CD4-positive, CD25-positive, alpha-beta regulatory T cell (primary cell): ENCODE results near the gene PLXNB2. TPM values are rescaled to one million over a fixed set of nuclear protein-coding genes. Genes with fewer than 3 reads are reported as not detected.

Experiments
- ATAC-seq, 2 donors: fragments of 150-1000 bp; cut with Tn5 transposase; one replicate each; pipeline ENCODE4 v1.10.0; 2021; ENCODE audit warnings: low read depth in 2 of 2, moderate number of reproducible peaks in 2 of 2, moderate library complexity in 1 of 2
- DNase-seq, 3 donors: peaks; one replicate each; pipeline versions ENCODE4 v3.0.0 to v3.0.0-alpha.2; 2012 to 2022; ENCODE audit warnings: mixed read lengths in 1 of 3
- H3K27ac ChIP-seq: one replicate; pipeline ENCODE4 v1.7.0; 2013; ENCODE audit warnings: mild to moderate bottlenecking, low read length; ENCODE audit not compliant: insufficient read depth, poor library complexity, severe bottlenecking
- H3K27me3 ChIP-seq: one replicate; pipeline ENCODE4 v1.7.0; 2013; ENCODE audit warnings: low read length; ENCODE audit not compliant: control insufficient read depth, insufficient read depth
- H3K36me3 ChIP-seq: one replicate; pipeline ENCODE4 v1.7.0; 2013; ENCODE audit warnings: mild to moderate bottlenecking, low read length, moderate library complexity; ENCODE audit not compliant: control insufficient read depth, insufficient read depth
- H3K4me1 ChIP-seq: 2 replicates; pipeline ENCODE4 v1.7.0; 2013; ENCODE audit warnings: mild to moderate bottlenecking, low read length; ENCODE audit not compliant: insufficient read depth, control insufficient read depth, poor library complexity, severe bottlenecking
- H3K4me3 ChIP-seq: one replicate; pipeline ENCODE4 v1.7.0; 2013; ENCODE audit warnings: low read depth, mild to moderate bottlenecking, low read length, moderate library complexity
- H3K9me3 ChIP-seq, 2 experiments: 1 replicate in 1 of 2; 2 replicates in 1 of 2; pipeline ENCODE4 v1.7.0; 2013; ENCODE audit warnings: low read length in 2 of 2, mild to moderate bottlenecking in 1 of 2, moderate library complexity in 1 of 2; ENCODE audit not compliant: control insufficient read depth in 2 of 2
- H3K27ac Mint-ChIP-seq, 3 donors: one replicate each; pipeline ENCODE4 v1.8.0; 2020 to 2022; ENCODE audit warnings: mild to moderate bottlenecking in 3 of 3, mixed read lengths in 3 of 3, moderate library complexity in 2 of 3
- H3K27me3 Mint-ChIP-seq: one replicate; pipeline ENCODE4 v1.8.0; 2022; ENCODE audit warnings: mild to moderate bottlenecking, mixed read lengths
- H3K36me3 Mint-ChIP-seq: one replicate; pipeline ENCODE4 v1.8.0; 2020; ENCODE audit warnings: mixed read lengths
- H3K4me1 Mint-ChIP-seq, 4 donors: one replicate each; pipeline ENCODE4 v1.8.0; 2020 to 2022; ENCODE audit warnings: mixed read lengths in 4 of 4, mild to moderate bottlenecking in 1 of 4
- H3K4me3 Mint-ChIP-seq, 4 donors: one replicate each; pipeline ENCODE4 v1.8.0; 2020 to 2022; ENCODE audit warnings: mild to moderate bottlenecking in 4 of 4, mixed read lengths in 4 of 4, moderate library complexity in 3 of 4
- H3K9me3 Mint-ChIP-seq, 7 donors: one replicate each; pipeline ENCODE4 v1.8.0; 2020 to 2022; ENCODE audit warnings: mixed read lengths in 7 of 7, mild to moderate bottlenecking in 3 of 7, moderate library complexity in 2 of 7
- polyA plus RNA-seq, 4 donors: library from polyadenylated mRNA; unstranded; fragments of 300-500 nt; fragmentation: Illumina TruSeq; gene quantifications; one replicate each; pipeline ENCODE4 v1.2.3, GENCODE V29; 2021
- total RNA-seq: library from RNA; stranded (reverse); gene quantifications from one replicate; pipeline ENCODE4 v1.2.3, GENCODE V29; 2022

The PLXNB2 gene
- total and polyA plus RNA-seq, 5 donors from 2014 or later: 0.36 to 3.7 (median 0.55) TPM; not detected in 1

- ATAC-seq (no peak), DNase-seq (no peak)
- Mint-ChIP-seq H3K27ac (no peak overlapping the region), H3K4me1 (peaks cover 0 to 4% (median under 1%) of the 10 kb centered on the region in 4 donors), H3K27me3 (peaks cover 12% of the 10 kb centered on the region), H3K9me3 (peaks cover 0 to 1% (median 0%) of the 10 kb centered on the region in 7 donors), H3K36me3 (no peaks in the 10 kb centered on the region), H3K4me3 (no peak overlapping the region)
- Histone ChIP-seq H3K27ac (no peak overlapping the region), H3K4me3 (no peak overlapping the region), H3K27me3 (no peaks in the 10 kb centered on the region), H3K9me3 (no peaks in the 10 kb centered on the region), H3K4me1 (peaks cover 10% of the 10 kb centered on the region), H3K36me3 (no peaks in the 10 kb centered on the region)
Observed at GRCh38 chr22:50257041-50257440, 50.4 kb downstream of the PLXNB2 start.

- Histone ChIP-seq H3K9me3 (no peaks in the 10 kb centered on the region), H3K4me1 (peaks cover 11% of the 10 kb centered on the region), H3K36me3 (no peaks in the 10 kb centered on the region), H3K27ac (no peak overlapping the region), H3K27me3 (no peaks in the 10 kb centered on the region), H3K4me3 (no peak overlapping the region)
- H3K4me3 Mint-ChIP-seq: no peak overlapping the region
- no peaks in the 10 kb centered on the region for H3K36me3 Mint-ChIP-seq
- no peak overlapping the region for H3K27ac Mint-ChIP-seq
- H3K27me3 Mint-ChIP-seq: peaks cover 11% of the 10 kb centered on the region
- peaks cover 0 to 1% (median 0%) of the 10 kb centered on the region in 7 donors for H3K9me3 Mint-ChIP-seq
- no peak for ATAC-seq
- peaks cover 0 to 5% (median 0%) of the 10 kb centered on the region in 4 donors for H3K4me1 Mint-ChIP-seq
- no peak for DNase-seq
Observed at GRCh38 chr22:50256258-50256862, 51.1 kb downstream of the PLXNB2 start.

- H3K4me1 Mint-ChIP-seq: peaks cover 0 to 8% (median 0%) of the 10 kb centered on the region in 4 donors
- DNase-seq: no peak
- Histone ChIP-seq H3K4me3 (no peak overlapping the region), H3K4me1 (peaks cover 13% of the 10 kb centered on the region), H3K9me3 (no peaks in the 10 kb centered on the region), H3K27me3 (no peaks in the 10 kb centered on the region), H3K27ac (no peak overlapping the region), H3K36me3 (no peaks in the 10 kb centered on the region)
- H3K36me3 Mint-ChIP-seq: no peaks in the 10 kb centered on the region
- H3K9me3 Mint-ChIP-seq: peaks cover 0 to 1% (median 0%) of the 10 kb centered on the region in 7 donors
- H3K27me3 Mint-ChIP-seq: peaks cover 11% of the 10 kb centered on the region
- H3K27ac Mint-ChIP-seq: no peak overlapping the region
- ATAC-seq: no peak
- no peak overlapping the region for H3K4me3 Mint-ChIP-seq
Observed at GRCh38 chr22:50255607-50256006, 51.8 kb downstream of the PLXNB2 start.

GRCh38 chr22:50255099-50255498, 52.3 kb downstream of the PLXNB2 start:
- no peak for ATAC-seq
- H3K9me3 ChIP-seq: no peaks in the 10 kb centered on the region
- H3K27me3 ChIP-seq: no peaks in the 10 kb centered on the region
- Mint-ChIP-seq H3K9me3 (peaks cover 0 to 1% (median 0%) of the 10 kb centered on the region in 7 donors), H3K27me3 (peaks cover 11% of the 10 kb centered on the region), H3K27ac (no peak overlapping the region), H3K4me1 (peaks cover 0 to 11% (median 0%) of the 10 kb centered on the region in 4 donors), H3K36me3 (no peaks in the 10 kb centered on the region), H3K4me3 (no peak overlapping the region)
- H3K4me3 ChIP-seq: no peak overlapping the region
- H3K4me1 ChIP-seq: peaks cover 16% of the 10 kb centered on the region
- DNase-seq: no peak
- H3K27ac ChIP-seq: no peak overlapping the region
- H3K36me3 ChIP-seq: no peaks in the 10 kb centered on the region

GRCh38 chr22:50253941-50254340, 53.5 kb downstream of the PLXNB2 start:
- no peak for DNase-seq
- H3K27me3 Mint-ChIP-seq: peaks cover 2% of the 10 kb centered on the region

GRCh38 chr22:50253046-50253915, 54.2 kb downstream of the PLXNB2 start:
- Histone ChIP-seq H3K36me3 (no peaks in the 10 kb centered on the region), H3K4me1 (peaks cover 31% of the 10 kb centered on the region), H3K4me3 (no peak overlapping the region), H3K27ac (no peak overlapping the region), H3K27me3 (no peaks in the 10 kb centered on the region), H3K9me3 (no peaks in the 10 kb centered on the region)
- no peak overlapping the region for H3K27ac Mint-ChIP-seq
- no peak for DNase-seq
- H3K36me3 Mint-ChIP-seq: no peaks in the 10 kb centered on the region
- H3K9me3 Mint-ChIP-seq: peaks cover 0 to 1% (median 0%) of the 10 kb centered on the region in 7 donors
- no peaks in the 10 kb centered on the region for H3K27me3 Mint-ChIP-seq
- ATAC-seq: no peak
- peaks cover 0 to 13% (median 0%) of the 10 kb centered on the region in 4 donors for H3K4me1 Mint-ChIP-seq
- peak overlapping the region in 1 of 4 donors; percentile 66 for H3K4me3 Mint-ChIP-seq

More at GRCh38 chr22:50253941-50254340, 53.5 kb downstream of the PLXNB2 start:
- peak overlapping the region in 1 of 4 donors; percentile 49 for H3K4me3 Mint-ChIP-seq
- Histone ChIP-seq H3K9me3 (no peaks in the 10 kb centered on the region), H3K36me3 (no peaks in the 10 kb centered on the region), H3K27me3 (no peaks in the 10 kb centered on the region), H3K27ac (no peak overlapping the region), H3K4me3 (no peak overlapping the region), H3K4me1 (peaks cover 26% of the 10 kb centered on the region)
- no peak for ATAC-seq
- H3K4me1 Mint-ChIP-seq: peaks cover 0 to 13% (median 0%) of the 10 kb centered on the region in 4 donors
- no peak overlapping the region for H3K27ac Mint-ChIP-seq
- H3K36me3 Mint-ChIP-seq: no peaks in the 10 kb centered on the region
- H3K9me3 Mint-ChIP-seq: peaks cover 0 to 1% (median 0%) of the 10 kb centered on the region in 7 donors

- Mint-ChIP-seq H3K4me1 (peaks cover 0 to 18% (median 5%) of the 10 kb centered on the region in 4 donors), H3K27ac (peak overlapping the region in 1 of 3 donors; percentile 32), H3K36me3 (no peaks in the 10 kb centered on the region), H3K27me3 (no peaks in the 10 kb centered on the region), H3K9me3 (peaks cover 0 to 1% (median 0%) of the 10 kb centered on the region in 7 donors), H3K4me3 (peak overlapping the region; percentile 66 to 87 (median 82))
- H3K4me1 ChIP-seq: peaks cover 40% of the 10 kb centered on the region
- peak overlapping the region; percentile 67 for H3K27ac ChIP-seq
- no peaks in the 10 kb centered on the region for H3K36me3 ChIP-seq
- no peaks in the 10 kb centered on the region for H3K9me3 ChIP-seq
- ATAC-seq (peak; percentile 72 to 78), DNase-seq (peak; percentile 48 to 77 (median 71))
- no peak overlapping the region for H3K4me3 ChIP-seq
- no peaks in the 10 kb centered on the region for H3K27me3 ChIP-seq
Observed at GRCh38 chr22:50252082-50253045, 55.1 kb downstream of the PLXNB2 start.
